Heart right ventricle (tissue), 16 donors: Measurements from ENCODE around the gene GTF2IRD1. TPM values are rescaled to one million over a fixed set of nuclear protein-coding genes. Genes with fewer than 3 reads are reported as not detected.
"Not testable (repeated sequence)": the region's sequence is repeated elsewhere in the genome, so short reads cannot be mapped to it uniquely, and the experiment has no call there.

Experiments
- ATAC-seq, 8 donors: fragments of 200-7000 bp; cut with Tn5 transposase; one replicate each; pipeline ENCODE4 v1.9.1; 2020; ENCODE audit warnings: mild to moderate bottlenecking in 8 of 8, moderate library complexity in 8 of 8, moderate number of reproducible peaks in 1 of 8
- DNase-seq, 2 donors: peaks; one replicate each; pipeline ENCODE4 v3.0.0-alpha.2; 2020
- H3K27ac ChIP-seq, 10 donors: fragments of 200-600 bp; sonication (generic) in 2 of 10; one replicate each; pipeline versions ENCODE4 v1.5.0 to v1.8.0; 2020 to 2022; ENCODE audit warnings: mild to moderate bottlenecking in 3 of 10
- H3K27me3 ChIP-seq, 7 donors: fragments of 200-600 bp; one replicate each; pipeline ENCODE4 v1.8.0; 2021 to 2022; ENCODE audit warnings: mild to moderate bottlenecking in 2 of 7
- H3K36me3 ChIP-seq, 9 donors: fragments of 200-600 bp; sonication (generic) in 1 of 9; one replicate each; pipeline versions ENCODE4 v1.5.0 to v1.8.0; 2020 to 2022; ENCODE audit warnings: mild to moderate bottlenecking in 2 of 9
- H3K4me1 ChIP-seq, 9 donors: fragments of 200-600 bp; sonication (generic) in 1 of 9; one replicate each; pipeline versions ENCODE4 v1.5.0 to v1.8.0; 2020 to 2022; ENCODE audit warnings: mild to moderate bottlenecking in 4 of 9
- H3K4me3 ChIP-seq, 10 donors: fragments of 200-600 bp; sonication (generic) in 2 of 10; one replicate each; pipeline versions ENCODE4 v1.5.0 to v1.8.0; 2020 to 2022; ENCODE audit warnings: mild to moderate bottlenecking in 7 of 10, moderate library complexity in 2 of 10
- H3K9me3 ChIP-seq, 11 donors: fragments of 200-600 bp in 10 of 11; sonication (generic) in 2 of 11; one replicate each; pipeline versions ENCODE4 v1.5.0 to v1.8.0; 2013 to 2022; ENCODE audit warnings: mild to moderate bottlenecking in 2 of 11, control low read depth in 1 of 11, moderate library complexity in 1 of 11
- CTCF ChIP-seq, 9 donors: fragments of 200-600 bp; sonication (generic) in 2 of 9; IDR thresholded peaks; one replicate each; pipeline versions ENCODE4 v1.5.0 to v1.8.0; 2021 to 2022; ENCODE audit warnings: antibody characterized with exemption in 9 of 9, mild to moderate bottlenecking in 5 of 9, moderate library complexity in 1 of 9
- WGBS, 2 donors: extraction: QIAGEN DNeasy Blood & Tissue Kit; methylation state at CpG; one replicate each; pipeline ENCODE4 v1.1.7; 2013; ENCODE audit warnings: inconsistent platforms in 1 of 2; 5-methylcytosine and 5-hydroxymethylcytosine counted together
- intact Hi-C, 10 donors: fragments of 100-400 bp; cut with DNase I; formaldehyde crosslinking; loops; one replicate each; pipeline versions ENCODE4 v1.11.1 to v1.14.2; 2022
- polyA plus RNA-seq, 2 donors: library from polyadenylated mRNA; stranded (reverse); fragments of 200-250 nt; gene quantifications; one replicate each; pipeline ENCODE4 v1.2.3, GENCODE V29; 2013
- total RNA-seq, 10 donors: library from RNA; stranded (reverse); fragmentation: NEBNext Ultra II Directional in 3 of 10; extraction: Animal tissue kit (Norgen Biotek cat#: 25700) in 3 of 10; gene quantifications; one replicate each; pipeline versions ENCODE4 v1.2.1 to v1.2.4, GENCODE V29; 2021 to 2023
- donor health status: Arrhythmogenic right ventricular cardiomyopathy.
- donor health status: ischemic (EF 13 %, LVEDD 7.1; RV severe dilation, severe dysfunction).
- donor health status: healthy with polysubstance abuse.
- donor health status: DM: no; HTN: yes; CAD: no.
- donor health status: DM: no; HTN: no; CAD: no.
- donor health status: ischemic (EF 25% LVEDD 6.9; RV normal size, moderate dysfunction).
- donor health status: ischemic (EF 25% LVEDD 5.7; RV mildly dilated, moderate dysfunction).
- donor health status: healthy.
- donor health status: DM: yes; HTN: yes; CAD: no.
- donor health status: Ischemic cardiomyopathy.
- donor health status: ischemic (EF 35%, LVEDD 5.7; RV mildly dilated, moderate dysfunction).
- donor health status: nonischemic (EF 11% LVEDD 7.7; RV severe dilation, severe dysfunction).
- donor health status: DM: yes; HTN: yes; CAD: no.
- donor health status: PGD.
- donor health status: ischemic (EF 29% LVEDD 5.4; RV normal size, mild dysfunction).
- donor health status: nonischemic (EF 23%, LVEDD 6.1; RV moderate dilation, normal function).

Gene GTF2IRD1
- total and polyA plus RNA-seq, 12 donors: 11.7 to 36.6 (median 18.0) TPM

- intact Hi-C loops: loop anchor here in 7 of 10 donors (10.0 kb wide), 4 partner anchors 53 to 147 kb away; partner anchors contain the start of gene GTF2IRD1 (in 5 of the 7)
- WGBS, 2 donors: 82% methylated on average over 12 of the region's 12 CpGs
- no peaks in the 10 kb centered on the region for H3K27me3 ChIP-seq
- no peaks in the 10 kb centered on the region for H3K9me3 ChIP-seq
- no peaks in the 10 kb centered on the region for H3K4me1 ChIP-seq
- no peak overlapping the region for H3K27ac ChIP-seq
- no peak for DNase-seq
- H3K36me3 ChIP-seq: peaks cover 0 to 42% (median 5%) of the 10 kb centered on the region in 9 donors
- no peak for TF ChIP-seq CTCF (IDR thresholded peaks at IDR 0.05)
- no peak overlapping the region for H3K4me3 ChIP-seq
- peak in 1 of 8 donors; percentile 5 for ATAC-seq
These were observed 108.3 kb downstream of the GTF2IRD1 start for GRCh38 chr7:74561898-74562613.

- not testable (repeated sequence) for DNase-seq, ATAC-seq, H3K9me3 ChIP-seq, H3K27me3 ChIP-seq, H3K4me1 ChIP-seq, H3K27ac ChIP-seq, H3K4me3 ChIP-seq
- H3K36me3 ChIP-seq: peaks cover 0 to 27% (median 5%) of the 10 kb centered on the region in 9 donors
- WGBS, 2 donors: 92 to 95% methylated on average over 6 of the region's 6 CpGs
- intact Hi-C loops: loop anchor here in 7 of 10 donors (10.0 kb wide), 4 partner anchors 51 to 149 kb away; partner anchors contain the start of gene GTF2IRD1 (in 5 of the 7)
These were observed 109.9 kb downstream of the GTF2IRD1 start for GRCh38 chr7:74563639-74564038.

GRCh38 chr7:74567318-74567668 lies 113.6 kb downstream of the GTF2IRD1 start:
- Histone ChIP-seq H3K27me3 (no peaks in the 10 kb centered on the region), H3K36me3 (peaks cover 0 to 11% (median 0%) of the 10 kb centered on the region in 9 donors), H3K4me3 (no peak overlapping the region), H3K4me1 (no peaks in the 10 kb centered on the region), H3K27ac (no peak overlapping the region), H3K9me3 (no peaks in the 10 kb centered on the region)
- no peak for ATAC-seq
- 92 to 100% methylated on average over 2 of the region's 2 CpGs for WGBS, 2 donors
- DNase-seq: no peak
- intact Hi-C loops: loop anchor here (2.0 to 10.0 kb wide), 8 partner anchors 48 to 152 kb away; partner anchors contain the start of gene GTF2IRD1 (in 7 of the 10)
- no peak for TF ChIP-seq CTCF (IDR thresholded peaks at IDR 0.05)

- Histone ChIP-seq H3K4me1 (no peaks in the 10 kb centered on the region), H3K9me3 (no peaks in the 10 kb centered on the region), H3K27me3 (no peaks in the 10 kb centered on the region), H3K36me3 (peaks cover 0 to 7% (median 0%) of the 10 kb centered on the region in 9 donors), H3K27ac (no peak overlapping the region), H3K4me3 (no peak overlapping the region)
- no peak for DNase-seq
- intact Hi-C loops: loop anchor here (5.0 to 10.0 kb wide), 7 partner anchors 46 to 154 kb away; partner anchors contain the start of gene GTF2IRD1 (in 7 of the 10)
- no peak for TF ChIP-seq CTCF (IDR thresholded peaks at IDR 0.05)
- no peak for ATAC-seq
- WGBS, 2 donors: 69% methylated on average over 5 of the region's 5 CpGs
These were observed 115.0 kb downstream of the GTF2IRD1 start for GRCh38 chr7:74568658-74569057.
